Measurements from ENCODE around the gene OFD1.
A peak's percentile ranks its signal among the peaks of the same experiment; 100 is the strongest.

- TF ChIP-seq POLR2A (IDR thresholded peaks at IDR 0.05), result no peak
- TF ChIP-seq CTCF (IDR thresholded peaks at IDR 0.05), result peak; percentile 26 to 66 (median 52)
Measured at GRCh38 chrX:13750204-13750603, 15.7 kb downstream of the OFD1 start.
